Hepatocyte (in vitro differentiated cells): ENCODE data around the gene SELENOI. TPM values are rescaled to one million over a fixed set of nuclear protein-coding genes. Genes with fewer than 3 reads are reported as not detected.

Source experiments
- DNase-seq: peaks from one replicate; pipeline ENCODE4 v3.0.0-alpha.2; 2016; ENCODE audit warnings: low spot score
- H2AFZ ChIP-seq: fragments of 200-600 bp; sonication (generic); 2 replicates; pipeline ENCODE4 v1.6.0; 2016; ENCODE audit warnings: antibody characterized with exemption, mild to moderate bottlenecking
- H3K27ac ChIP-seq: fragments of 200-600 bp; sonication (generic); 2 replicates; pipeline ENCODE4 v1.5.1; 2016; ENCODE audit warnings: mild to moderate bottlenecking
- H3K27me3 ChIP-seq: fragments of 200-600 bp; sonication (generic); 2 replicates; pipeline ENCODE4 v1.6.1; 2016
- H3K36me3 ChIP-seq: fragments of 200-600 bp; sonication (generic); replicated peaks from 2 replicates; pipeline ENCODE4 v1.5.1; 2016; ENCODE audit warnings: low read depth; ENCODE audit not compliant: insufficient read depth
- H3K4me1 ChIP-seq: fragments of 200-600 bp; sonication (generic); 2 replicates; pipeline ENCODE4 v1.5.1; 2016; ENCODE audit warnings: mild to moderate bottlenecking, moderate library complexity; ENCODE audit not compliant: insufficient read depth
- H3K4me2 ChIP-seq: fragments of 200-600 bp; sonication (generic); 2 replicates; pipeline ENCODE4 v1.6.0; 2016
- H3K4me3 ChIP-seq: fragments of 200-600 bp; sonication (generic); 2 replicates; pipeline ENCODE4 v1.5.1; 2016; ENCODE audit warnings: mild to moderate bottlenecking
- H3K79me2 ChIP-seq: fragments of 200-600 bp; sonication (generic); 2 replicates; pipeline ENCODE4 v1.6.0; 2017; ENCODE audit warnings: mild to moderate bottlenecking
- H3K9me2 ChIP-seq: fragments of 200-600 bp; sonication (generic); replicated peaks from 2 replicates; pipeline ENCODE4 v1.6.0; 2017; ENCODE audit warnings: mild to moderate bottlenecking; ENCODE audit not compliant: insufficient read depth
- H3K9me3 ChIP-seq: fragments of 200-600 bp; sonication (generic); 2 replicates; pipeline ENCODE4 v1.5.1; 2016; ENCODE audit warnings: low read depth, mild to moderate bottlenecking
- H4K20me1 ChIP-seq: fragments of 200-600 bp; sonication (generic); 2 replicates; pipeline ENCODE4 v1.6.0; 2016; ENCODE audit warnings: mild to moderate bottlenecking; ENCODE audit not compliant: insufficient read depth, poor library complexity, severe bottlenecking
- EZH2 ChIP-seq: fragments of 200-600 bp; sonication (generic); IDR thresholded peaks from 2 replicates; pipeline ENCODE4 v1.6.1; 2016; ENCODE audit warnings: antibody characterized with exemption, mild to moderate bottlenecking, borderline replicate concordance
- EZH2phosphoT487 ChIP-seq: fragments of 200-600 bp; sonication (generic); IDR thresholded peaks from one replicate; pipeline ENCODE4 v1.6.1; 2018; ENCODE audit warnings: antibody characterized with exemption, mild to moderate bottlenecking, low read depth, moderate library complexity; ENCODE audit not compliant: unreplicated experiment, severe bottlenecking
- WGBS: methylation state at CpG from one replicate; pipeline ENCODE4 v1.1.6; 2016; ENCODE audit warnings: low lambda C conversion rate; ENCODE audit errors: missing lambda C conversion rate; 5-methylcytosine and 5-hydroxymethylcytosine counted together
- polyA plus RNA-seq: library from polyadenylated mRNA; unstranded; fragments of >200 nt; fragmentation: Nextera tagmentation; extraction: Ambion mirVana; gene quantifications from 2 replicates; pipeline ENCODE4 v1.2.1, GENCODE V29; 2016
- total RNA-seq: library from RNA; depleted of rRNA; stranded (reverse); fragments of >200 nt; gene quantifications from 2 replicates; pipeline ENCODE4 v1.2.3, GENCODE V29; 2014
- TF ChIP-seq, protein P1 (sequence below): fragments of 200-600 bp; sonication (generic); IDR thresholded peaks from 2 replicates; pipeline ENCODE4 v1.5.1; 2016; ENCODE audit warnings: antibody characterized with exemption, mild to moderate bottlenecking; ENCODE audit not compliant: poor library complexity

Gene SELENOI, protein sequence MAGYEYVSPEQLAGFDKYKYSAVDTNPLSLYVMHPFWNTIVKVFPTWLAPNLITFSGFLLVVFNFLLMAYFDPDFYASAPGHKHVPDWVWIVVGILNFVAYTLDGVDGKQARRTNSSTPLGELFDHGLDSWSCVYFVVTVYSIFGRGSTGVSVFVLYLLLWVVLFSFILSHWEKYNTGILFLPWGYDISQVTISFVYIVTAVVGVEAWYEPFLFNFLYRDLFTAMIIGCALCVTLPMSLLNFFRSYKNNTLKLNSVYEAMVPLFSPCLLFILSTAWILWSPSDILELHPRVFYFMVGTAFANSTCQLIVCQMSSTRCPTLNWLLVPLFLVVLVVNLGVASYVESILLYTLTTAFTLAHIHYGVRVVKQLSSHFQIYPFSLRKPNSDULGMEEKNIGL
- total RNA-seq (31.5 and 34.4 TPM in 2 replicates), polyA plus RNA-seq (6.4 and 10.1 TPM in 2 replicates)

DNA sequence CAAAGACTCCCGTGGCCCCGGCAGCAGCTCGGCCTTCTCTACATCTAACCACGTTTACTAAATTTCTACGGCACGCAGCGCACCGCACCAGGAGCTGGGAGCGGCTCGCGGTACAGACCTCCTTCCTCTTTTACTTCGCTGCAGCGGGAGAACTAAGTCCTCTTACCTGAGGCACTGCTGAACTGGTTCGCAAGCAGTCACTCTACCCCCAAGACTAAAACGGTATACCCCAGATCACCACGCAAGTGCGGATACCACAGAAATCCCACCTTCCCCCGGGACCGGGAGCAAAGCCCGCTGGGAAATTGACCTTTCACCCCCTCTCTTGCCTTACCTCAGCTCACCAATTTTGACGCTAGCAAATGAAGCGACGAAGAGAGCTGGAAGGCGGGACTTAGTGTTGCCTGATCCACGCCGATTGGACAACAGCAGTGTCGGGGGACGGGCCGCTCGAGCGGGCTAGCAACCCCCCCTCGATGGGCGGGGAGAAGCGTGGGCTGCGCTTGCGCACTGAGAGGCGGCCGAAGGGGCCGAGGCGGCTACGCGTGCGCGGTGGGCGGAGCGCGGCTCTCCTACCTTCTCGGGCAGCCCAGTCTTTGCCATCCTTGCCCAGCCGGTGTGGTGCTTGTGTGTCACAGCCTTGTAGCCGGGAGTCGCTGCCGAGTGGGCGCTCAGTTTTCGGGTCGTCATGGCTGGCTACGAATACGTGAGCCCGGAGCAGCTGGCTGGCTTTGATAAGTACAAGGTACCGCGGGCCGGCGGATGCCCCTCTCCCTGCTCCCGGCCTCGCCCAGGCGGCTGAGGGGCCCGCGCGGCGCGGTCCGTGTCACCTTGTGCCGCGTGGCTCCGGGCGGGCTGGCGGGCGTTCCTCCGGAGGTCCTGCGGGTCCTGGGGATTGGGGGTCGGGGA lies at the start of gene SELENOI:
TSS of gene SELENOI (plus strand) at position 599 of the 909 bp plus-strand sequence. CDS start at position 689, 90 bp downstream.
- no peaks in the 10 kb centered on the region for H3K27me3 ChIP-seq
- peak within 1 kb of the TSS; percentile 94 for H3K4me2 ChIP-seq
- no peaks in the 10 kb centered on the region for H3K9me2 ChIP-seq
- 1% methylated on average over 79 of the region's 80 CpGs for WGBS
- peak within 1 kb of the TSS; percentile 94 for H3K27ac ChIP-seq
- H3K4me1 ChIP-seq, result peaks cover 16% of the 10 kb centered on the region
- H3K79me2 ChIP-seq, result peaks cover 56% of the 10 kb centered on the region
- peaks cover 17% of the 10 kb centered on the region for H4K20me1 ChIP-seq
- no peak for TF ChIP-seq EZH2
- TF ChIP-seq, protein P1, sequence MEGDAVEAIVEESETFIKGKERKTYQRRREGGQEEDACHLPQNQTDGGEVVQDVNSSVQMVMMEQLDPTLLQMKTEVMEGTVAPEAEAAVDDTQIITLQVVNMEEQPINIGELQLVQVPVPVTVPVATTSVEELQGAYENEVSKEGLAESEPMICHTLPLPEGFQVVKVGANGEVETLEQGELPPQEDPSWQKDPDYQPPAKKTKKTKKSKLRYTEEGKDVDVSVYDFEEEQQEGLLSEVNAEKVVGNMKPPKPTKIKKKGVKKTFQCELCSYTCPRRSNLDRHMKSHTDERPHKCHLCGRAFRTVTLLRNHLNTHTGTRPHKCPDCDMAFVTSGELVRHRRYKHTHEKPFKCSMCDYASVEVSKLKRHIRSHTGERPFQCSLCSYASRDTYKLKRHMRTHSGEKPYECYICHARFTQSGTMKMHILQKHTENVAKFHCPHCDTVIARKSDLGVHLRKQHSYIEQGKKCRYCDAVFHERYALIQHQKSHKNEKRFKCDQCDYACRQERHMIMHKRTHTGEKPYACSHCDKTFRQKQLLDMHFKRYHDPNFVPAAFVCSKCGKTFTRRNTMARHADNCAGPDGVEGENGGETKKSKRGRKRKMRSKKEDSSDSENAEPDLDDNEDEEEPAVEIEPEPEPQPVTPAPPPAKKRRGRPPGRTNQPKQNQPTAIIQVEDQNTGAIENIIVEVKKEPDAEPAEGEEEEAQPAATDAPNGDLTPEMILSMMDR, result peak; percentile 4
- H3K9me3 ChIP-seq, result no peaks in the 10 kb centered on the region
- peak within 1 kb of the TSS; percentile 28 for H2AFZ ChIP-seq
- H3K36me3 ChIP-seq, result no peaks in the 10 kb centered on the region
- DNase-seq, result peak; percentile 100
- H3K4me3 ChIP-seq, result peak within 1 kb of the TSS; percentile 88

DNA sequence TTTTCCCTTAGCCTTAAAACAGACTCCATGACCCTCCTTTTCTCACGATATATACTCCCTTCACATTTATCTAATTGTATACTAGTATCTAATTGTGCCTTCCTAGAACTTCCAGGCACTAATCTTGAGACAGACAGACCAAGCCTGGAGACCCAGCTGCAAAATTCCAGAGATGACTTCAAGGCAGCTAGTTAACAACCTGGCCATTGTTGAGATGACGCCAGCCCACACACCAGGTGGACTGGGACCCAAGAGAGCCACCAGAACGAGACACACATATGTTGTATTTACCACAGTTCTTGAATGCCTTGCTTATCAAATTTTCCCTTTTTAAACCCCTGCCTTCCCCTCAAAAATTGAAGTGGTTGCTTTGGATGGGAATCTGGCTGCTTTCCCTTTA lies 48.9 kb upstream of the SELENOI start:
- no peak for DNase-seq
- no peaks in the 10 kb centered on the region for H3K36me3 ChIP-seq
- no peaks in the 10 kb centered on the region for H4K20me1 ChIP-seq
- WGBS, result 78% methylated on average over 3 of the region's 3 CpGs
- no peaks in the 10 kb centered on the region for H3K9me2 ChIP-seq
- no peak overlapping the region for H3K4me2 ChIP-seq
- H2AFZ ChIP-seq, result no peak overlapping the region
- no peak overlapping the region for H3K4me3 ChIP-seq
- H3K9me3 ChIP-seq, result no peaks in the 10 kb centered on the region
- no peaks in the 10 kb centered on the region for H3K79me2 ChIP-seq
- no peak for TF ChIP-seq EZH2
- H3K4me1 ChIP-seq, result peaks cover 9% of the 10 kb centered on the region
- no peaks in the 10 kb centered on the region for H3K27me3 ChIP-seq
- no peak overlapping the region for H3K27ac ChIP-seq

DNA sequence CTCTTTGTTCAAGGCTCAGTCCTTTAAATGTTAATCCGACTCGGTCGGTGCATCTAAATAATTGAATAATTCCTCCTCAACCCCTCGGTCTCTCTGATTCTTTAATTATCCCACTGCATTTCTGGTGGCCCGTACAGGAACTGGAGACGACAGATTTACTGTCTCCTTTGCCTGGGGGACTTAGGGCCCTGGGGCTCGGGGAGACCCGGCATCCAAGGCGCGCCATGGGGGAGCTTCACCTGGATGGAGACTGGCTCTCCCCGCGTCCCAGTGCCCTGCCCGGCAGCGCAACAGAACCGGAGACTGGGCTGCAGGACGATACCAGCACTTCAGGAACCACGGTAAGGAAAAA lies 47.7 kb upstream of the SELENOI start:
- 22% methylated on average over 17 of the region's 17 CpGs for WGBS
- no peaks in the 10 kb centered on the region for H3K79me2 ChIP-seq
- no peaks in the 10 kb centered on the region for H3K27me3 ChIP-seq
- H3K36me3 ChIP-seq, result no peaks in the 10 kb centered on the region
- peak overlapping the region; percentile 75 for H3K27ac ChIP-seq
- no peak overlapping the region for H3K4me3 ChIP-seq
- H3K4me1 ChIP-seq, result peaks cover 9% of the 10 kb centered on the region
- peak overlapping the region; percentile 33 for H2AFZ ChIP-seq
- no peak for DNase-seq
- no peaks in the 10 kb centered on the region for H3K9me3 ChIP-seq
- H3K4me2 ChIP-seq, result peak overlapping the region; percentile 83
- H3K9me2 ChIP-seq, result no peaks in the 10 kb centered on the region
- no peaks in the 10 kb centered on the region for H4K20me1 ChIP-seq
- TF ChIP-seq, protein P1, result no peak
- TF ChIP-seq EZH2 (no peak), EZH2phosphoT487 (no peak)
